Superior temporal gyrus (tissue), 1 donor: ENCODE results near the gene ZFAND5.

ENCODE experiments used
- DNase-seq: peaks from one replicate; pipeline ENCODE4 v3.0.0-alpha.2; 2016; ENCODE audit errors: extremely low spot score

Gene ZFAND5

GRCh38 chr9:72324974-72325373 is 40.0 kb downstream of the ZFAND5 start:
- no peak for DNase-seq

GRCh38 chr9:72322678-72323077 is 42.3 kb downstream of the ZFAND5 start:
- no peak for DNase-seq

GRCh38 chr9:72322259-72322658 is 42.7 kb downstream of the ZFAND5 start:
- no peak for DNase-seq

- DNase-seq: no peak
Measured at GRCh38 chr9:72315510-72316311, 49.3 kb downstream of the ZFAND5 start.

- peak; percentile 56 for DNase-seq
Measured at GRCh38 chr9:72315089-72315509, 49.9 kb downstream of the ZFAND5 start.

GRCh38 chr9:72313507-72313906 is 51.5 kb downstream of the ZFAND5 start:
- no peak for DNase-seq

- DNase-seq: no peak
Measured at GRCh38 chr9:72312386-72312987, 52.5 kb downstream of the ZFAND5 start.

GRCh38 chr9:72309364-72310133 is 55.5 kb downstream of the ZFAND5 start:
- no peak for DNase-seq

GRCh38 chr9:72306761-72307160 is 58.2 kb downstream of the ZFAND5 start:
- no peak for DNase-seq

- DNase-seq: no peak
Measured at GRCh38 chr9:72305707-72306106, 59.3 kb downstream of the ZFAND5 start.

- DNase-seq: no peak
Measured at GRCh38 chr9:72305102-72305546, 59.9 kb downstream of the ZFAND5 start.

GRCh38 chr9:72304538-72304937 is 60.5 kb downstream of the ZFAND5 start:
- no peak for DNase-seq
